GM19438 (cell line): ENCODE measurements around the gene C17orf78.
"Not testable (repeated sequence)": the region's sequence is repeated elsewhere in the genome, so short reads cannot be mapped to it uniquely, and the experiment has no call there.

Experiments used
- ATAC-seq: cut with Tn5 transposase; IDR thresholded peaks from one replicate; pipeline ENCODE4 v1.9.1; 2021; ENCODE audit warnings: low read depth; ENCODE audit not compliant: unreplicated experiment

C17orf78 gene

GRCh38 chr17:37430051-37430627 is 54.4 kb downstream of the C17orf78 start:
- no peak for ATAC-seq

- no peak for ATAC-seq
Measured at GRCh38 chr17:37432671-37433070, 56.9 kb downstream of the C17orf78 start.

- ATAC-seq, result no peak
Measured at GRCh38 chr17:37438141-37438540, 62.4 kb downstream of the C17orf78 start.

DNA sequence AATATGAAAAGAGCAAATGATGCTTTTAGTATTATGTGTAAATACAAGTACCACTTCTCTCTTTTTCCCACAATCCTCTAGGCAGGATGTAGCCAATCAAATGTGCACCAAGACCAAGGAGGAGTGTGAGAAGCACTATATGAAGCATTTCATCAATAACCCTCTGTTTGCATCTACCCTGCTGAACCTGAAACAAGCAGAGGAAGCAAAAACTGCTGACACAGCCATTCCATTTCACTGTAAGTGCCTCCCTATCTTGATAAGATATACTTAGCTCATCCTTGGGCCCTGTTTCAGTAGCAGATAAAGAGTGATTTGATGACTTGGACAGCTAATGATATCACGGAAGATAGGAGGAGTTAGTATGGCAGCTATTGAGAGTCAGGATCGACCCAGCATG is 64.6 kb downstream of the C17orf78 start:
- no peak for ATAC-seq

DNA sequence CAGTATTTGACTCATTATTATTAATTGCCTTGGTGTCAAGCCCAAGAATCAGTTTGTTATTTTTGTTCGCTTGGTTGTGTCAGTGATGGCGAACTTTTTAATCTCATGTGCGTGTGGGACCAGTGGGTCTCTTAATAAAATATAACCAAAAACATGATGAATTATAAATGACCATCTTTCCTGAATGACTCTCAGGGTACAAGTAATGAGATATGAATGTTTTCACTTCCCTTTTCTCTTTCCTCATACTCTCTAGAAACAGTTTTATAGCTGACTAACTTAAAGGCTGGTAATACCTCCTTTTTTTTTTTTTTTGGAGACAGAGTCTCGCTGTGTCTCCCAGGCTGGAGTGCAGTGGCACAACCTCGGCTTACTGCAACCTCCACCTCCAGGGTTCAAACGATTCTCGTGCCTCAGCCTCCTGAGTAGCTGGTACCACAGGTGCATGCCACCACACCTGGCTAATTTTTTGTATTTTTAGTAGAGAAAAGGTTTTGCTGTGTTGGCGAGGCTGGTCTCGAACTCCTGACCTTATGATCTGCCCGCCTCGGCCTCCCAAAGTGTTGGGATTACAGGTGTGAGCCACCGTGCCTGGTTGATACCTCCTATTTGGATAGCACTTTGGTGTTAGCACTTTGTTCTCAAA is 65.7 kb downstream of the C17orf78 start:
- ATAC-seq, result not testable (repeated sequence)
